NOMO-1 treated with dmso at 0.1 percent for 144 hours (cell line): ENCODE measurements around the gene ZKSCAN2.

Experiments used
- DNase-seq: peaks from one replicate; lab custom pipeline; 2025; ENCODE audit not compliant: unreplicated experiment; lab: John Stamatoyannopoulos, UW

Gene ZKSCAN2

GRCh38 chr16:25224731-25225319 is 32.8 kb downstream of the ZKSCAN2 start:
- no peak for DNase-seq

GRCh38 chr16:25223964-25224363 is 33.7 kb downstream of the ZKSCAN2 start:
- DNase-seq, result no peak

- DNase-seq, result no peak
Observed at GRCh38 chr16:25222959-25223358, 34.7 kb downstream of the ZKSCAN2 start.

- DNase-seq, result no peak
Observed at GRCh38 chr16:25219070-25219737, 38.4 kb downstream of the ZKSCAN2 start.

- no peak for DNase-seq
Observed at GRCh38 chr16:25217921-25218320, 39.7 kb downstream of the ZKSCAN2 start.

- DNase-seq, result no peak
Observed at GRCh38 chr16:25217112-25217511, 40.5 kb downstream of the ZKSCAN2 start.

GRCh38 chr16:25213709-25214397 is 43.8 kb downstream of the ZKSCAN2 start:
- DNase-seq, result no peak

- DNase-seq, result no peak
Observed at GRCh38 chr16:25212636-25213035, 45.0 kb downstream of the ZKSCAN2 start.

GRCh38 chr16:25210758-25211157 is 46.9 kb downstream of the ZKSCAN2 start:
- DNase-seq, result peak; percentile 69

- DNase-seq, result no peak
Observed at GRCh38 chr16:25199457-25199856, 58.2 kb downstream of the ZKSCAN2 start.

GRCh38 chr16:25198021-25198420 is 59.6 kb downstream of the ZKSCAN2 start:
- DNase-seq, result no peak

- no peak for DNase-seq
Observed at GRCh38 chr16:25194273-25194878, 63.3 kb downstream of the ZKSCAN2 start.

- DNase-seq, result no peak
Observed at GRCh38 chr16:25192096-25192495, 65.5 kb downstream of the ZKSCAN2 start.

- no peak for DNase-seq
Observed at GRCh38 chr16:25189305-25189704, 68.3 kb downstream of the ZKSCAN2 start.

GRCh38 chr16:25187491-25187795 is 70.2 kb downstream of the ZKSCAN2 start:
- no peak for DNase-seq
